ENCODE data around the gene ZC3H18.

Gene ZC3H18

DNA sequence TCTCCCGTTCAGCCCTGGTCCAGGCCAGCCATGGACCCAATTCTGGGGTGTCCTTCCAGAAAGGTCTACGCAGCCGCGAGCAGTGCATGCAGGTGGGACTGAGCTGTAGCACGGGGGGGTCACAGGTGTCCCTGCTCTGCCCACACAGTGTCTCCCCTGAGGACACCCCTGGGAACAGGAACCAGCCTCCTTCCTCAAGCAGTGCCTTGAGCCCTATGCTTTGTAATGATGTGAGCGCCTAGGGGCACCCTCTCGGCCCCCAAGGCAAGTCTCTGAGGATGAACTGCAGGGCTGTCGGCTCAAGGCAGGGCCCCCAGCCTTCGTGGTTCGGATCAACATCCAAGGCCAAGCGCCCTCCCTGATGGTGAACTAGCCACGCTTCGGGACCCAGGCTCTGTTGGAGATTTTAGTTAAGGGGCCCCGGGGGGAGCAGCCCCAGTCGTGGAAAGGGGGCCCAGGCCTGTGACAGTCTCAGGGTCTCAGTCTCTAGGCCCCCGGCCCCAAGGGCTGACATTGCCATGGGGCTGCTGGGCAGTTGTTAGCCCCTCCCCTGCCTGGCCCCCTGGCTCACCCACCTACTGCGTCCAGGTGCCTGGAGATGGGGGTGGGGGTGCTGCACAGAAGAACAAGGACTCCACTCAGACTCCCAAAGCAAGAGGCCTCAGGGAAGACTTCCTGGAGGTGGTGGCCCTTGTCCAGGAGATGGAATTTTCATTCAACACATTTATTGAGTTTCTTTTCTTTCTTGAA, 70.5 kb downstream of the ZC3H18 start:
- TF ChIP-seq POLR2AphosphoS5 (IDR thresholded peaks at IDR 0.05; ENCODE audit: low read depth) = no peak
- TF ChIP-seq, protein P1, sequence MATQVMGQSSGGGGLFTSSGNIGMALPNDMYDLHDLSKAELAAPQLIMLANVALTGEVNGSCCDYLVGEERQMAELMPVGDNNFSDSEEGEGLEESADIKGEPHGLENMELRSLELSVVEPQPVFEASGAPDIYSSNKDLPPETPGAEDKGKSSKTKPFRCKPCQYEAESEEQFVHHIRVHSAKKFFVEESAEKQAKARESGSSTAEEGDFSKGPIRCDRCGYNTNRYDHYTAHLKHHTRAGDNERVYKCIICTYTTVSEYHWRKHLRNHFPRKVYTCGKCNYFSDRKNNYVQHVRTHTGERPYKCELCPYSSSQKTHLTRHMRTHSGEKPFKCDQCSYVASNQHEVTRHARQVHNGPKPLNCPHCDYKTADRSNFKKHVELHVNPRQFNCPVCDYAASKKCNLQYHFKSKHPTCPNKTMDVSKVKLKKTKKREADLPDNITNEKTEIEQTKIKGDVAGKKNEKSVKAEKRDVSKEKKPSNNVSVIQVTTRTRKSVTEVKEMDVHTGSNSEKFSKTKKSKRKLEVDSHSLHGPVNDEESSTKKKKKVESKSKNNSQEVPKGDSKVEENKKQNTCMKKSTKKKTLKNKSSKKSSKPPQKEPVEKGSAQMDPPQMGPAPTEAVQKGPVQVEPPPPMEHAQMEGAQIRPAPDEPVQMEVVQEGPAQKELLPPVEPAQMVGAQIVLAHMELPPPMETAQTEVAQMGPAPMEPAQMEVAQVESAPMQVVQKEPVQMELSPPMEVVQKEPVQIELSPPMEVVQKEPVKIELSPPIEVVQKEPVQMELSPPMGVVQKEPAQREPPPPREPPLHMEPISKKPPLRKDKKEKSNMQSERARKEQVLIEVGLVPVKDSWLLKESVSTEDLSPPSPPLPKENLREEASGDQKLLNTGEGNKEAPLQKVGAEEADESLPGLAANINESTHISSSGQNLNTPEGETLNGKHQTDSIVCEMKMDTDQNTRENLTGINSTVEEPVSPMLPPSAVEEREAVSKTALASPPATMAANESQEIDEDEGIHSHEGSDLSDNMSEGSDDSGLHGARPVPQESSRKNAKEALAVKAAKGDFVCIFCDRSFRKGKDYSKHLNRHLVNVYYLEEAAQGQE (IDR thresholded peaks at IDR 0.05; ENCODE audit: insufficient replicate concordance, low read depth) = no peak
- TF ChIP-seq, protein P2, sequence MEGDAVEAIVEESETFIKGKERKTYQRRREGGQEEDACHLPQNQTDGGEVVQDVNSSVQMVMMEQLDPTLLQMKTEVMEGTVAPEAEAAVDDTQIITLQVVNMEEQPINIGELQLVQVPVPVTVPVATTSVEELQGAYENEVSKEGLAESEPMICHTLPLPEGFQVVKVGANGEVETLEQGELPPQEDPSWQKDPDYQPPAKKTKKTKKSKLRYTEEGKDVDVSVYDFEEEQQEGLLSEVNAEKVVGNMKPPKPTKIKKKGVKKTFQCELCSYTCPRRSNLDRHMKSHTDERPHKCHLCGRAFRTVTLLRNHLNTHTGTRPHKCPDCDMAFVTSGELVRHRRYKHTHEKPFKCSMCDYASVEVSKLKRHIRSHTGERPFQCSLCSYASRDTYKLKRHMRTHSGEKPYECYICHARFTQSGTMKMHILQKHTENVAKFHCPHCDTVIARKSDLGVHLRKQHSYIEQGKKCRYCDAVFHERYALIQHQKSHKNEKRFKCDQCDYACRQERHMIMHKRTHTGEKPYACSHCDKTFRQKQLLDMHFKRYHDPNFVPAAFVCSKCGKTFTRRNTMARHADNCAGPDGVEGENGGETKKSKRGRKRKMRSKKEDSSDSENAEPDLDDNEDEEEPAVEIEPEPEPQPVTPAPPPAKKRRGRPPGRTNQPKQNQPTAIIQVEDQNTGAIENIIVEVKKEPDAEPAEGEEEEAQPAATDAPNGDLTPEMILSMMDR (IDR thresholded peaks at IDR 0.05; ENCODE audit: insufficient read depth, low read length) = no peak
- no peak for TF ChIP-seq GABPA (IDR thresholded peaks at IDR 0.05; ENCODE audit: low read depth)
- no peak for TF ChIP-seq SPI1 (IDR thresholded peaks at IDR 0.05; ENCODE audit: borderline replicate concordance, low read depth)
- no peak overlapping the region for H3K27ac ChIP-seq (replicated peaks)
- no peak overlapping the region for H3K4me3 ChIP-seq (replicated peaks; ENCODE audit: insufficient read depth, low read length)
- H3K27me3 ChIP-seq (ENCODE audit: insufficient read depth, poor library complexity, severe bottlenecking) = peaks cover 3% of the 10 kb centered on the region
- no peak for DNase-seq (ENCODE audit: low read depth in 1 of 2, low spot score in 1 of 2)

DNA sequence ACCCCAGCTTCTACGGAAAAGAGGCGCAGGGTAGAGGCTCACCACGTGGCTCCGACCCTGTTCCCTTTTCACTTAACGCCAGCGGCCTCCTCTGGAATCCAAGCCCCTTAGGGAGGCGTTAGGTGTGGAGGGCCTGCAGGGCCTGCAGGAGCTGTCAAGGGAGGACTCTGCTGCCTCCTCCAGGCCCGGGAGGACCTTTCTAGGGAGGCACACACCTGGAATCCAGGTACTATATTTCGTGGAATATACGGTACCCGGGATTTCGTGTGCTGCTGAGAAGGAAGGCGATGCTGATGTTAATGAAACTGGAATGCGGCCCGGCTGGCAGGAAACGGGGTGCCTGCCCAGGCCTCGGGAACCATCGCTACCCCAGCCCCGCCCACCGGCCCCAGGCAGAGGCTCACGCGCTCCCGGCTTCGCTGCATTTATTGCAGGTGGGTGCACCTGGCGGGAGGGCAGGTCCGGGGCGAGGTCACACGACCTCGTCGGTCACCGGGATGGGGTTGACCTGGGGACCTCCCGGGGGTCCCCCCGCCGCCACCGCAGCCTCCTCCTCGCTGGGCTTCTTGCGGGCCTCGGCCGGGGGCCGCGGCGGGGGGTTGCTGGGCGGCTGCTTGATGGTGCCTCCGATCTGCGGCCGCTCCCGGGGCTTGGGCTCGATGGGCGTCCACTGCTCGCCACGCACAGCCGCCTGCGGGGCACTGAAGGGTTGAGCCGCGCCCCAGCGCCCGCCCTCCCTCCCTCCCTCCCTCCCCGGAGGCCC, 72.9 kb downstream of the ZC3H18 start:
- H3K27me3 ChIP-seq (ENCODE audit: insufficient read depth, poor library complexity, severe bottlenecking) = peaks cover 3% of the 10 kb centered on the region
- TF ChIP-seq SPI1 (IDR thresholded peaks at IDR 0.05; ENCODE audit: borderline replicate concordance, low read depth) = no peak
- no peak overlapping the region for H3K27ac ChIP-seq (replicated peaks)
- no peak overlapping the region for H3K4me3 ChIP-seq (replicated peaks; ENCODE audit: insufficient read depth, low read length)
- no peak for DNase-seq (ENCODE audit: low read depth in 1 of 2, low spot score in 1 of 2)

DNA sequence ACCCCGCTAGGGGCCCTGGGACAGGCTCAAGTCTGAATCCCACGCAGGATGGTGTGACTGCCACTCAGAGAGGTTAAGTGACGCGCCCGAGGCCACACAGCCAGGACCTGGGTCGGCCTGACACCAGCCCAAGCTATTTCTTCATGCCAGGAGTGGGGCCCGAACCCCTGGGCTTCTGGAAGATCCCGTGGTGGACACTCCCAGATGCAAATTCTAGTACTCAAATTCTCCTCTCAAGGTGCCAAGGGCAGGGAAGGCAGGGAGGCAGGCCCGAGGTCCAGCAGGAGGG, 73.4 kb downstream of the ZC3H18 start:
- H3K4me3 ChIP-seq (replicated peaks; ENCODE audit: insufficient read depth, low read length) = no peak overlapping the region
- TF ChIP-seq POLR2AphosphoS5 (IDR thresholded peaks at IDR 0.05; ENCODE audit: low read depth) (no peak), GABPA (IDR thresholded peaks at IDR 0.05; ENCODE audit: low read depth) (no peak), SPI1 (IDR thresholded peaks at IDR 0.05; ENCODE audit: borderline replicate concordance, low read depth) (no peak)
- TF ChIP-seq, protein P2 (IDR thresholded peaks at IDR 0.05; ENCODE audit: insufficient read depth, low read length) = no peak
- TF ChIP-seq, protein P1 (IDR thresholded peaks at IDR 0.05; ENCODE audit: insufficient replicate concordance, low read depth) = no peak

DNA sequence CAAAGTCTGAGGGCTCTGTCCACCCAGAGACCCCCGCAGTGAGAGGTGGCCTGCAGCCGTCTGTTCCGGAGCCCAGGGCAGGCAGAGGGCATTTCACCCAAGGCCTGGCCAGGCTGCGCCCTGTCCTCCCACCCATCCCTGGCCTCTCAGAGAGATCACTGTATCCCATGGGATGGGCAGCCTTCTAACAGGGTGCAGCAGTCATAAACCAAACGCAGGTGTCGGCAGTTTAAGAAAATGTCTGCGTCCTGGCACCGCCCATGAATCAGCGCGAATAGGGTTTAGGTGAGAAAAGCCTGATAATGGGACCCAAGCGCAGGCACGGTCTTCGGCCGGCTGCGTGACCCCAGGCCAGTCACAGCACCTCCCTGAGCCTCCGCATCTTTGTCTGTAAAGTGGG, 75.3 kb downstream of the ZC3H18 start:
- TF ChIP-seq, protein P2 (IDR thresholded peaks at IDR 0.05; ENCODE audit: insufficient read depth, low read length) = no peak
- TF ChIP-seq GABPA (IDR thresholded peaks at IDR 0.05; ENCODE audit: low read depth) (no peak), SPI1 (IDR thresholded peaks at IDR 0.05; ENCODE audit: borderline replicate concordance, low read depth) (no peak), POLR2AphosphoS5 (IDR thresholded peaks at IDR 0.05; ENCODE audit: low read depth) (no peak)
- TF ChIP-seq, protein P1 (IDR thresholded peaks at IDR 0.05; ENCODE audit: insufficient replicate concordance, low read depth) = no peak
- DNase-seq (ENCODE audit: low read depth in 1 of 2, low spot score in 1 of 2) = no peak
- no peak overlapping the region for H3K27ac ChIP-seq (replicated peaks)
- H3K4me3 ChIP-seq (replicated peaks; ENCODE audit: insufficient read depth, low read length) = no peak overlapping the region
- no peaks in the 10 kb centered on the region for H3K27me3 ChIP-seq (ENCODE audit: insufficient read depth, poor library complexity, severe bottlenecking)

More for the DNA sequence above, 73.4 kb downstream of the ZC3H18 start:
- H3K27ac ChIP-seq (replicated peaks) = no peak overlapping the region
- DNase-seq (ENCODE audit: low read depth in 1 of 2, low spot score in 1 of 2) = no peak
- peaks cover 3% of the 10 kb centered on the region for H3K27me3 ChIP-seq (ENCODE audit: insufficient read depth, poor library complexity, severe bottlenecking)

Measured in HL-60 (cell line).